ENCODE data around the gene NAALADL2.
"Not testable (repeated sequence)": the region's sequence is repeated elsewhere in the genome, so short reads cannot be mapped to it uniquely, and the experiment has no call there.

NAALADL2 gene

GRCh38 chr3:175073219-175073905, 214.2 kb downstream of the NAALADL2 start:
- Histone ChIP-seq H3K4me1 (peaks cover 0 to 12% (median 0%) of the 10 kb centered on the region in 4 donors), H3K27me3 (no peaks in the 10 kb centered on the region), H3K4me3 (no peak overlapping the region), H3K27ac (no peak overlapping the region), H3K9me3 (no peaks in the 10 kb centered on the region), H3K36me3 (no peaks in the 10 kb centered on the region)
- intact Hi-C loops (cut with DNase I; ENCODE audit: low total_unique reads): no loop called here
- TF ChIP-seq, protein P1, sequence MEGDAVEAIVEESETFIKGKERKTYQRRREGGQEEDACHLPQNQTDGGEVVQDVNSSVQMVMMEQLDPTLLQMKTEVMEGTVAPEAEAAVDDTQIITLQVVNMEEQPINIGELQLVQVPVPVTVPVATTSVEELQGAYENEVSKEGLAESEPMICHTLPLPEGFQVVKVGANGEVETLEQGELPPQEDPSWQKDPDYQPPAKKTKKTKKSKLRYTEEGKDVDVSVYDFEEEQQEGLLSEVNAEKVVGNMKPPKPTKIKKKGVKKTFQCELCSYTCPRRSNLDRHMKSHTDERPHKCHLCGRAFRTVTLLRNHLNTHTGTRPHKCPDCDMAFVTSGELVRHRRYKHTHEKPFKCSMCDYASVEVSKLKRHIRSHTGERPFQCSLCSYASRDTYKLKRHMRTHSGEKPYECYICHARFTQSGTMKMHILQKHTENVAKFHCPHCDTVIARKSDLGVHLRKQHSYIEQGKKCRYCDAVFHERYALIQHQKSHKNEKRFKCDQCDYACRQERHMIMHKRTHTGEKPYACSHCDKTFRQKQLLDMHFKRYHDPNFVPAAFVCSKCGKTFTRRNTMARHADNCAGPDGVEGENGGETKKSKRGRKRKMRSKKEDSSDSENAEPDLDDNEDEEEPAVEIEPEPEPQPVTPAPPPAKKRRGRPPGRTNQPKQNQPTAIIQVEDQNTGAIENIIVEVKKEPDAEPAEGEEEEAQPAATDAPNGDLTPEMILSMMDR (IDR thresholded peaks at IDR 0.05): no peak
- no peak for DNase-seq

DNA sequence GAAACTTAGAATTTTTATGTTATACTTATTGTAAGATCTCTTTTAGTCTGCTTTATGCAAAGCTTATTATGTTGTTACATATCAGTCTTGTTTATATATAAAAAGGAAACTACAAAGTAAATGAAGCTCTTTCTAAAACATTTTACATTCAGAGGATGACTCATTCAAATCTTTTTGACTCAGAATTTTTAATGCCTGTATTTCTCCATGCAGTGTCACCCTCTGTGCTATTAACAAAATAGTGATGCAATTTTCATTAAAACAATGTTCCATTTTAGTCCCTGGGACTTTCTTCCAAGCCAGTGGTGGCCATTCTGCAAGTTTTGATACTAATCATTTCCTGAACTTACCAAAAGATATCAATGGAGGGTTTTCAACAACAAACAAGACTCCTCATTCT, 216.1 kb downstream of the NAALADL2 start:
- no peak overlapping the region for H3K4me3 ChIP-seq
- no peaks in the 10 kb centered on the region for H3K27me3 ChIP-seq
- no peaks in the 10 kb centered on the region for H3K9me3 ChIP-seq
- no peak for DNase-seq
- TF ChIP-seq, protein P1 (IDR thresholded peaks at IDR 0.05): no peak
- no peaks in the 10 kb centered on the region for H3K36me3 ChIP-seq
- no peak overlapping the region for H3K27ac ChIP-seq
- H3K4me1 ChIP-seq: peaks cover 0 to 12% (median 0%) of the 10 kb centered on the region in 4 donors
- intact Hi-C loops (cut with DNase I; ENCODE audit: low total_unique reads): no loop called here

- H3K4me3 ChIP-seq: no peak overlapping the region
- no peak for DNase-seq
- TF ChIP-seq, protein P1 (IDR thresholded peaks at IDR 0.05): no peak
- H3K9me3 ChIP-seq: no peaks in the 10 kb centered on the region
- H3K36me3 ChIP-seq: no peaks in the 10 kb centered on the region
- no peaks in the 10 kb centered on the region for H3K27me3 ChIP-seq
- H3K4me1 ChIP-seq: peaks cover 0 to 4% (median 0%) of the 10 kb centered on the region in 4 donors
- H3K27ac ChIP-seq: no peak overlapping the region
- intact Hi-C loops (cut with DNase I; ENCODE audit: low total_unique reads): no loop called here
Observed at GRCh38 chr3:175077216-175077615, 218.1 kb downstream of the NAALADL2 start.

DNA sequence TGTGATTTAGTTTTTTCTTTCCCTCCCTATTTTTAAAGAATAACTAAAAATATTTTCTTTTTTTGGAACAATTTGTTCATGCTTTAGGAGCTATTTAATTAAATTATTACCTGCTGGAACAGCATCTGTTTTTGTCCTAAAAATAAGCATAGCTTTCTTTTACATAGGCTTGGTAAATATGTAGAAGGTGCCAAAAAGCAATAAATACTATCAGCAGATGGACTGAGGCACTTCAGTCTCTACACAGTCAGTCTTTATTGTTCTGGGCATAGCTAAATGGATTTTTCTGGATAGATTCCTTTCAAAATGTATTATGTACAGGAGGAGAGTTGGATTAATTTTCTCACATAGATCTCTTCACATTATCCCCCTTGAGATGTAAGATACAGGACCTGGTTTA, 223.5 kb downstream of the NAALADL2 start:
- H3K36me3 ChIP-seq: no peaks in the 10 kb centered on the region
- H3K9me3 ChIP-seq: no peaks in the 10 kb centered on the region
- H3K4me1 ChIP-seq: no peaks in the 10 kb centered on the region
- H3K27ac ChIP-seq: no peak overlapping the region
- intact Hi-C loops (cut with DNase I; ENCODE audit: low total_unique reads): no loop called here
- H3K27me3 ChIP-seq: no peaks in the 10 kb centered on the region
- TF ChIP-seq, protein P1 (IDR thresholded peaks at IDR 0.05): no peak
- no peak for DNase-seq
- no peak overlapping the region for H3K4me3 ChIP-seq

DNA sequence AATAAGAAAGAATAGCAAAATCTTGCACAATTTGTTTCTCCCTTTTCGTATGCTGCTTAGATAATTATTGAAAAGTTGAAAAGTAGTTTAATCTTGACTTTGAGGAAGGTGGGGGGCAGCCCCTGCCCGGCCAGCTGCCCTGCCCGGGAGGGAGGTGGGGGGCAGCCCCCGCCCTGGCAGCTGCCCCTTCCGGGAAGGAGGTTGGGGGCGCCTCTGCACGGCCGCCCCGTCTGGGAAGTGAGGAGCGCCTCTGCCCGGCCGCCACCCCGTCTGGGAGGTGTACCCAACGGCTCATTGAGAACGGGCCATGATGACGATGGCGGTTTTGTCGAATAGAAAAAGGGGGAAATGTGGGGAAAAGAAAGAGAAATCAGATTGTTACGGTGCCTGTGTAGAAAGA, 228.0 kb downstream of the NAALADL2 start:
- H3K4me1 ChIP-seq; H3K36me3 ChIP-seq; H3K27ac ChIP-seq; DNase-seq; H3K27me3 ChIP-seq; intact Hi-C loops (cut with DNase I; ENCODE audit: low total_unique reads); H3K4me3 ChIP-seq; H3K9me3 ChIP-seq: not testable (repeated sequence)

DNA sequence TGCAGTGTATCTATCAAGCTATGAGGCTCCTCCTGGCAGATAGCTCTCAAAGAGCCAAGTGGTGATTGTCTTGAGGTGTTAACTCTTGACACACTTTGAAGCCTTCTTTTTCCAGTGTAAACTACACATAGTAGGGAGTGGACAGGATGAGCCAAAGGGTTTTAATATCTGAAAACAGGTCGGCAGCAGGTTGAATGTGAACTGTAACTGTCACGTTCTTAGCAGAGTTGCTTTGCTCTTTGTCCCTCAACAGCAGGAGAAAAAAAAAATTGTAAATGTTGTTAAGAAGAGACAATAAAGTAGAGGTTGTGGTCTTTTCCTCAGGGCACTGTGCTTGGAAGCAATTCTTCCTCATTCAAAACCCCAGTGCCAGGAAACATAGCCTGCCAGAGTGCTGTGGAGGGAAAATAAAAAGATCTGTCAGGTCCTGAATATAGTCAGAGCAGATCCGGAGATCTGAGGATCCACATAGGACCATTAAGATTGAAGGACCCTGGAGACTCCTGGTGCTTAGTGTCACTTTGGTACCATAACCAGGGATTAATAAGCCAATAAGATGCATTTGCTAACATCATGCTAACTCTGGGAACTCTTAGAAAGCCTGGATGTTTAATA, 229.7 kb downstream of the NAALADL2 start:
- DNase-seq: no peak
- Histone ChIP-seq H3K4me1 (no peaks in the 10 kb centered on the region), H3K36me3 (no peaks in the 10 kb centered on the region), H3K27me3 (no peaks in the 10 kb centered on the region), H3K9me3 (no peaks in the 10 kb centered on the region), H3K4me3 (no peak overlapping the region), H3K27ac (no peak overlapping the region)
- TF ChIP-seq, protein P1 (IDR thresholded peaks at IDR 0.05): no peak
- intact Hi-C loops (cut with DNase I; ENCODE audit: low total_unique reads): no loop called here

Measured in tibial artery (tissue), 4 donors.